MM.1S (cell line): ENCODE results near the gene SORT1.

Source experiments
- DNase-seq: peaks from one replicate; pipeline ENCODE4 v3.0.0-alpha.2; 2015
- H2AFZ ChIP-seq: fragments of 300-600 bp; sonication (generic); 2 replicates; pipeline ENCODE4 v1.6.0; 2016; ENCODE audit warnings: antibody characterized with exemption, low read length
- H3F3A ChIP-seq: fragments of 300-600 bp; sonication (generic); 2 replicates; pipeline ENCODE4 v1.6.1; 2016; ENCODE audit warnings: mild to moderate bottlenecking, antibody characterized with exemption, low read length, moderate library complexity, mixed read lengths; ENCODE audit not compliant: insufficient read depth
- H3K27ac ChIP-seq: fragments of 300-600 bp; sonication (generic); 2 replicates; pipeline ENCODE4 v1.5.1; 2016; ENCODE audit warnings: mild to moderate bottlenecking, low read length
- H3K27me3 ChIP-seq: fragments of 300-600 bp; sonication (generic); replicated peaks from 2 replicates; pipeline ENCODE4 v1.6.0; 2016; ENCODE audit warnings: low read length; ENCODE audit not compliant: insufficient read depth
- H3K36me3 ChIP-seq: fragments of 300-600 bp; sonication (generic); replicated peaks from 2 replicates; pipeline ENCODE4 v1.6.1; 2016; ENCODE audit warnings: mild to moderate bottlenecking, low read length, mixed read lengths; ENCODE audit not compliant: insufficient read depth
- H3K4me1 ChIP-seq: fragments of 300-600 bp; sonication (generic); 2 replicates; pipeline ENCODE4 v1.6.1; 2016; ENCODE audit warnings: low read length, mixed read lengths
- H3K4me2 ChIP-seq: fragments of 300-600 bp; sonication (generic); 2 replicates; pipeline ENCODE4 v1.6.0; 2016; ENCODE audit warnings: low read depth, low read length
- H3K4me3 ChIP-seq: fragments of 300-600 bp; sonication (generic); 2 replicates; pipeline ENCODE4 v1.5.1; 2016; ENCODE audit warnings: low read length, mixed read lengths
- H3K79me2 ChIP-seq: fragments of 300-600 bp; sonication (generic); 2 replicates; pipeline ENCODE4 v1.6.1; 2016; ENCODE audit warnings: mixed run types, low read length, mixed read lengths
- H3K9ac ChIP-seq: fragments of 300-600 bp; sonication (generic); 2 replicates; pipeline ENCODE4 v1.6.1; 2016; ENCODE audit warnings: low read length, mixed read lengths
- H3K9me2 ChIP-seq: fragments of 300-600 bp; sonication (generic); replicated peaks from 2 replicates; pipeline ENCODE4 v1.6.1; 2016; ENCODE audit warnings: mild to moderate bottlenecking, low read length, mixed read lengths; ENCODE audit not compliant: insufficient read depth
- H3K9me3 ChIP-seq: fragments of 300-600 bp; sonication (generic); replicated peaks from 2 replicates; pipeline ENCODE4 v1.6.1; 2016; ENCODE audit warnings: mild to moderate bottlenecking, low read length, mixed read lengths; ENCODE audit not compliant: insufficient read depth
- H4K20me1 ChIP-seq: fragments of 300-600 bp; sonication (generic); 2 replicates; pipeline ENCODE4 v1.6.1; 2016; ENCODE audit warnings: mild to moderate bottlenecking, low read length, moderate library complexity, mixed read lengths; ENCODE audit not compliant: insufficient read depth
- CTCF ChIP-seq: fragments of 300-600 bp; sonication (generic); IDR thresholded peaks from 2 replicates; pipeline ENCODE4 v1.5.1; 2016; ENCODE audit warnings: antibody characterized with exemption, low read length, mixed read lengths
- EZH2 ChIP-seq: fragments of 300-600 bp; sonication (generic); optimal IDR thresholded peaks from 2 replicates; pipeline ENCODE3; 2017; ENCODE audit warnings: low read depth, mild to moderate bottlenecking, antibody characterized with exemption, low read length, mixed read lengths
- EZH2phosphoT487 ChIP-seq: fragments of 300-600 bp; sonication (generic); IDR thresholded peaks from 2 replicates; pipeline ENCODE4 v1.6.1; 2018; ENCODE audit warnings: antibody characterized with exemption, low read length

Gene SORT1

GRCh38 chr1:109266965-109267364 lies 130.8 kb downstream of the SORT1 start:
- no peaks in the 10 kb centered on the region for H4K20me1 ChIP-seq
- no peak overlapping the region for H3K27ac ChIP-seq
- no peaks in the 10 kb centered on the region for H3K4me1 ChIP-seq
- H3K9ac ChIP-seq: no peak overlapping the region
- no peaks in the 10 kb centered on the region for H3F3A ChIP-seq
- H3K79me2 ChIP-seq: no peaks in the 10 kb centered on the region
- H3K36me3 ChIP-seq: no peaks in the 10 kb centered on the region
- no peak overlapping the region for H2AFZ ChIP-seq
- H3K4me2 ChIP-seq: no peak overlapping the region
- TF ChIP-seq CTCF (no peak), EZH2 (no peak), EZH2phosphoT487 (no peak)
- no peaks in the 10 kb centered on the region for H3K9me2 ChIP-seq
- H3K9me3 ChIP-seq: no peaks in the 10 kb centered on the region
- DNase-seq: no peak
- H3K4me3 ChIP-seq: no peak overlapping the region
- H3K27me3 ChIP-seq: no peaks in the 10 kb centered on the region

DNA sequence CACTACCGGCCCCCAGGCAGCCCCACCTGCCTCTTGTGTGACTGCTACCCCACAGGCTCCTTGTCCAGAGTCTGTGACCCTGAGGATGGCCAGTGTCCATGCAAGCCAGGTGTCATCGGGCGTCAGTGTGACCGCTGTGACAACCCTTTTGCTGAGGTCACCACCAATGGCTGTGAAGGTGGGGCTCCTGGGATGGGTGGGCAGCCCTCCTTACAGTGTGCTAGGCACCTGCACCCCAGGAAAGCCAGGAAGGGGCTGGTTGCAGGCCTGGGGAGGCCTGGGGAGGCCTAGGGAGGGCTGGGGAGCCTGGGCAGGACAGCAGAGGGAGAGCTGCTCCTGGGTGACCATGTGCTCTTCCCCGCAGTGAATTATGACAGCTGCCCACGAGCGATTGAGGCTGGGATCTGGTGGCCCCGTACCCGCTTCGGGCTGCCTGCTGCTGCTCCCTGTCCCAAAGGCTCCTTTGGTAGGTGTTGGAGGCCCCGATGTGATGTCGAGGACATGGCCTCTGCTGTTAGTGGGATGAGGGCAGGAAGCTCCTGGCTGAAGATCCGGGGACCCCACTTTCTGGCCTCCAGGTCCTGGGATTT lies 131.9 kb downstream of the SORT1 start:
- no peaks in the 10 kb centered on the region for H4K20me1 ChIP-seq
- no peaks in the 10 kb centered on the region for H3K9me3 ChIP-seq
- no peak overlapping the region for H3K4me2 ChIP-seq
- H3K4me1 ChIP-seq: no peaks in the 10 kb centered on the region
- H3K27me3 ChIP-seq: no peaks in the 10 kb centered on the region
- no peak overlapping the region for H3K27ac ChIP-seq
- H3F3A ChIP-seq: no peaks in the 10 kb centered on the region
- H3K9me2 ChIP-seq: no peaks in the 10 kb centered on the region
- DNase-seq: no peak
- TF ChIP-seq EZH2: no peak
- no peak for TF ChIP-seq CTCF
- no peak for TF ChIP-seq EZH2phosphoT487
- no peak overlapping the region for H2AFZ ChIP-seq
- no peak overlapping the region for H3K4me3 ChIP-seq
- no peaks in the 10 kb centered on the region for H3K79me2 ChIP-seq
- H3K9ac ChIP-seq: no peak overlapping the region
- no peaks in the 10 kb centered on the region for H3K36me3 ChIP-seq

GRCh38 chr1:109265016-109265415 lies 132.7 kb downstream of the SORT1 start:
- Histone ChIP-seq H3K79me2 (no peaks in the 10 kb centered on the region), H3K4me3 (no peak overlapping the region), H3K9me3 (no peaks in the 10 kb centered on the region), H3K9me2 (no peaks in the 10 kb centered on the region), H3K27ac (no peak overlapping the region), H3K36me3 (no peaks in the 10 kb centered on the region), H3F3A (no peaks in the 10 kb centered on the region), H4K20me1 (no peaks in the 10 kb centered on the region), H3K27me3 (no peaks in the 10 kb centered on the region), H3K9ac (no peak overlapping the region), H3K4me1 (no peaks in the 10 kb centered on the region), H3K4me2 (no peak overlapping the region), H2AFZ (no peak overlapping the region)
- DNase-seq: no peak
- TF ChIP-seq EZH2phosphoT487 (no peak), CTCF (no peak), EZH2 (no peak)
